ENCODE results near the gene TGIF2.

The TGIF2 gene

GRCh38 chr20:36573103-36573797 is at the start of gene TGIF2:
Gene TGIF2 (plus strand): TSS chr20:36573597. CDS start chr20:36578775, 5,178 bp downstream.
- DNase-seq (ENCODE audit: insufficient read length, low spot score) (peak; percentile 99), FAIRE-seq (peak; percentile 79)

DNA sequence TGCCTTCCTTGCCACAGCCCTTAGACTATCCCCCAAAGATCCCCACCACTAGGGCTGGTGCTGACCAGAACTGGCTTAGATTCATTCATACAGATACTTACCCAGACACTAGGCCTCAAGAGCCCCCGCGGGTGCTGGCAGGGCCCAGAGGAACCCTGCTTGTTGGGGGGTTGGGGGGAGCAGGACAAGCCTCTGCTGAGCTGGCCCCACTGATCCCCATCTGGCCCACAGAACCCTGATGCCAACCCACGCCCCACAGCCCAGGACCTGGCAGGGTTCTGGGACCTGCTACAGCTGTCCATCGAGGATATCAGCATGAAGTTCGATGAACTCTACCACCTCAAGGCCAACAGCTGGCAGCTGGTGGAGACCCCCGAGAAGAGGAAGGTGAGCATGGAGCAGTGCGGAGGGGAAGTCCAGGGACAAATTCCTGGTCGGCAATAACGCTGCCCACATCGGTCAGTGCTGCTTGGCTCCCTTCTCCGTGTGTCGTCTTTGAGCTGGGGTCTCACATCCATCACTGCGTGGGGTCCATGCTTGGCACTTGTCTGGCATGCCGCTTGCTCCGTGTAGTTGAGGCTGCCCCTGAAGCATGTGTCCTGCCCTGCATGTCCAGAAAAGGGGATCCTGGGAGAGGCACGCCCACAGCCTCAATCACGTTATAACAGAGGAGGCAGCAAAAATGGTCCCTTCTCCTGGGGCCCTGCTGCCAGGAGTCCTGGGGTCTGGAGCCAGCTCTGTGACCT is 47.6 kb upstream of the TGIF2 start:
- FAIRE-seq, result no peak

GRCh38 chr20:36526521-36527011 is 46.8 kb upstream of the TGIF2 start:
- FAIRE-seq (no peak), DNase-seq (ENCODE audit: insufficient read length, low spot score) (no peak)

More for the DNA sequence above, 47.6 kb upstream of the TGIF2 start:
- DNase-seq (ENCODE audit: insufficient read length, low spot score), result no peak

GRCh38 chr20:36527331-36528125 is 45.9 kb upstream of the TGIF2 start:
- DNase-seq (ENCODE audit: insufficient read length, low spot score) (no peak), FAIRE-seq (no peak)

DNA sequence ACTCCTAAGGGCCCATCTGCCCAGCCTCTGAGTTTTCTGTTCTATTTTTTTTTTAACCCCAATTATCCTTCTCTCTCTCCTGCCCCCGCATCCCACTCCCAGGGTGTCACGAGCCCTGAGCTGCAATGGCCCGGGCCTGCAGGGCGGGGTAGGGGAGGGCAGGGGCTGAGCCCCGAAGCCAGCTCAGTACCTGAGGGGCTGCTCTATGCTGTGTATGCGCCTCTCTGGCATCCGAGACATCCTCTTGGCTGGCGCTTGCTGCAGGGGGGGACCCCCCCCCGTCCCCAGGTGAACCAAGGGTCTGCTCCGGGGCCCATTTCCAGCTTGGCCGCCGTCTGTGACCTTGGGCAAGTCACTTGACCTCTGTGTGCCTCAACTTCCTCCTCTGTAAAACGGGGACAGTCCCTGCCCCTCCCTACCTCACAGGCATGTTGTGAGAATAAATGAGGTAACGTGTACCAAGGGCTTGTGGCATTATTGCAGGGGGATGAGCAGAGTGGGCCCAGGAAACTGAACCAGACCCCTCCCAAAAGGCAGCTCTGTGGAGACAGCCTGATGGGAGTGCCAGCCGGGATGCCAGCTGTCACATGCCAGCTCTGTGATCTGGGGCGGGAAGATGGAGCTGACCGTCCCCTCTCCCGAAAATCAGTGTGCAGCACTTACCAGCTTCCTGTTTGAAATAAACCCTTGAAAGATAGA is 45.1 kb upstream of the TGIF2 start:
- DNase-seq (ENCODE audit: insufficient read length, low spot score), result no peak
- FAIRE-seq, result no peak

GRCh38 chr20:36528875-36529417 is 44.5 kb upstream of the TGIF2 start:
- no peak for DNase-seq (ENCODE audit: insufficient read length, low spot score)
- no peak for FAIRE-seq

GRCh38 chr20:36532388-36532787 is 41.0 kb upstream of the TGIF2 start:
- FAIRE-seq (no peak), DNase-seq (ENCODE audit: insufficient read length, low spot score) (no peak)

- FAIRE-seq (no peak), DNase-seq (ENCODE audit: insufficient read length, low spot score) (no peak)
Observed at GRCh38 chr20:36532822-36533221, 40.6 kb upstream of the TGIF2 start.

- DNase-seq (ENCODE audit: insufficient read length, low spot score) (no peak), FAIRE-seq (no peak)
Observed at GRCh38 chr20:36538026-36538722, 35.2 kb upstream of the TGIF2 start.

DNA sequence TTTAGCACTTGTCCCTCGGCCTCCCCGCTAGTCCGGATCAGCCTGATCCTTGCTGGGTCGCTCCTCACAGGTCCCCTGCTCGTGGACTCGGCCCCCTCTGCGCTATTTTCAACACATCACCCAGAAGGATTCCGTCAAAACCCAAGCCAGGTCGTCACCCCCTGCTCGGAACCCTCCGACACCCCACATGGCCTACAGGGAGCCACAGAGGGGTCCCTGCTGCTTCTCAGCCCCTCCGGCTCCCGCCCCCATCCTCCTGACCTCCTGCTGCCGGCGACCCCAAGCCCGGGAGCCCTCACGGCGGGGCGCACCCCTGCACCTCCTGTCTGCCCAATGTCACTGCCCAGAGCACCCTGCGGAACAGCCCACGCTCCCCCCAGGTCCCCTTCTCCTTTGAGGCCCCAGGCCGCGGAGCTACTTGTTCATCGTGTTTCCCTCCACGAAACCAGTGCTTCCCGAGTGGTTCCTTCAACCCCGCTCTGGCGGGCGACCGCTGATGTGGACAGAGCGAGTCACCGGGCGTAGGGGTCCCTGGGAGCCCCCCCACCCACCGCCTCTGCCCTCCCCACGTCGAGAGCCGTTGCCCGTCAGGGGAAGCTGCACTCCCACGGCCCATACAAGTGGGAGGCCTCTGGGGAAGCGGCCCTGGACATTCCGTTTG is 32.7 kb upstream of the TGIF2 start:
- DNase-seq (ENCODE audit: insufficient read length, low spot score), result no peak
- FAIRE-seq, result no peak

- DNase-seq (ENCODE audit: insufficient read length, low spot score) (no peak), FAIRE-seq (no peak)
Observed at GRCh38 chr20:36541227-36541767, 32.1 kb upstream of the TGIF2 start, which contains the start of gene MYL9. Gene MYL9 (plus strand): TSS chr20:36541519. CDS start chr20:36544885, 3,366 bp downstream.

DNA sequence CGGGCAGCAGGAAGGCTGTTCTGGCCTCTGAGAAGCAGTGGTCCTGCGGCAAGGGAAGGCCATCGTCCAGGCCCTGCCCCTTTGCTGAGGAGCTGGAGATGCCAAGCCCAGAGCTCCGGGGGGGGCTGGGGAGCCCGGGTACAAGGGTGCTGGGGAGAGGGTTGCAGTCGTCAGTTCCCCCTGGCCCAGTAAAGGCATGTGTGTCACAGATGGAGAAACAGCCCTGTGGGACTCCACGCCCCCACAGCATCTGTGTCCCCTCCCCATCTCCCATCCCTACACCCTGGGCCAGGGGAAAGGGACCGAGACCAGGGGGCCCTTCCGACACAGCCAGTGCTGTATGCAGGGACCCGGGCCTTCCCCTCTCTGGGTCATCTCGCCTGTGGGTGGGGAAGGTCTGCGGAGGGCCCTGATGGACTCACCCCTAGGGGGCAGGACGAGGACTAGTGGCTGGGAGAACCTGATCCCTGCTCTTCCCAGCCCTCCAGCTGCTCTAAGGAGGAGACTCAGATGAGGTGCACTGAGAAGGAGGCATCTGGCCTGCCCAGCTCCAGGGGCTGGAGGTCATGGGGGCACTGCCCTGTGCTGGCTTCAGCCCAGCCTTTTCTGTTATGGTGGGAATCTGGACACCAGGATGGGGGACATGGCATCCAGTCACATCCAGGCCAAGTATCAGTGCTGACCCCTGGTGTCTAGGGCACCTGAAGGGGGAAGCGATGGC is 31.5 kb upstream of the TGIF2 start:
- FAIRE-seq, result no peak
- DNase-seq (ENCODE audit: insufficient read length, low spot score), result no peak

DNA sequence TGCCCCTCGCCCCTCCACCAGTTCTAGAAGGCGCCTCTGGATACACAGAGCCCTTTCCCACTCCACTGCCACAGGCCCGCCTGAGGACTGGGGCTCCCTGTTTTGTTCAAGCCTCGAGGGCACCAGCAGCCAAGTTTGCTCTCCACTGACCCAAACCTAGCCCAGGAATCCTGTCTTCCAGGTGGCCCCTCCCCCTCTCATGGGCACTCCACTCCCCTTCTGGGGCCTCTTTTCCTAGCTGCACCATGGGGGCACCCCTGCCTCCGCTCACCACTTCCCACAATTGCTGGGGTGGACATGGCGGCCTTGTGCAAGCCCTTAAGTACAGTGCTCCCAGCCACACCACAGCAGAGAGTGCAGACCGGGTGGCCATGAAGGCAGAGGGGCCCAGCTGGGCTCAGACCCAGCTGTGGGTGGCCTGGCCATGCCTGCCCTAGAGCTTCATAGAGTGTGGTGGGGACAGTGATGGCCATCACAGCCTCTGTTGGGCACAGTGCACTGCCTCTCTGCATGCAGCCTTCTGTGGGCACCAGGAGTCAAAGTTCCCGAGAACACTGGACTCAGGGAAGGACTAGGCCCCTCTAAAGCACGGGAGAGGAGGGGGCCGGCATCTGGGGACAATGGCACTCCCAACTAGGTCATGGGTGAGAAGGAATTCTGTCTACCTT is 30.7 kb upstream of the TGIF2 start:
- DNase-seq (ENCODE audit: insufficient read length, low spot score), result no peak
- no peak for FAIRE-seq

DNA sequence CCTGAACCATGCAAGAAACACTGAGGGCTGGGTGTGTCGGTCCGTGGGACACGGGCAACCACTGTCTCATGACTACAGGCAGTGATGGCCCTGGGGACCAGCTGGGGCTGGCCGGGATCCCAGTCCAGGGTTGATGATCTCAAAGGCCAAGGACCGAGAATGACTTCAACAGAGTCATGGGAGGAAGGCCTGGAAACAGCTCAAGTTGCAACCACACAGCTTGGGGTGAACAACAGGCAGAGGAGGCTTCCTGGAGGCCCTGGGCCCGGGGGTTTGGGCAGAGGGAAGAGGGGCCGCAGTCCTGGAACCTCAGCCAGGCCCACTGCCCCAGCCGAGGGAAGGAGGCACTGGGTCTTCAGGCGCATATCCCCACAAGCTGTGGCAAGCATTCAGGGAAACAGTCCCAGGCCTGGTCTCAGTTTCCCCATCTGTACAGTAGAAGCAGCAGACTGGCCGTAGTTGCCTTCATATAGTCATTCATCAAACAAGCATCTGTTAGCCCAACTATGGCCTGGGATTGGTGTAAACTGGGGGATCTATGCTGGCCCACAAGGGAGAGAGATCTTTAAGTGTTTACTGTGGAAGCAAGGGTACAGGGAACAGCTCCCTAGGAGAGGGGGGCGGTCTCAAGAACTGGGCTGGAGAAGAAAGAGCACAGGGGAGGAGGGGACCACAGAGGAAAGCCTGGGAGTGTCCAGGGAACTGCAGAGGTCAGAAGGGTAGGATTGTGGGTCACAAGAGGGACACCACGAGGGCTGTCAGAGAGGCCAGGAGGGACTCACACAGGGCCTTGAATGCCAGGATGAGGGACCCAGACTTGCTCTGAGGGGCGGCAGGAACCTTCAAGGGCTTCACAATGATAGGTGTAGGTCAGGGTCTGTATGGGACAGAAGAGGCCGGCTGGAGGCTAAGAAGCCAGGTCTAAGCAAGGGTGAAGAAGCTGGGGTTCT is 29.9 kb upstream of the TGIF2 start:
- DNase-seq (ENCODE audit: insufficient read length, low spot score), result no peak
- no peak for FAIRE-seq

GRCh38 chr20:36544134-36545018 is 29.0 kb upstream of the TGIF2 start:
- FAIRE-seq, result no peak
- DNase-seq (ENCODE audit: insufficient read length, low spot score), result no peak

All from GM19239 (cell line).